K562 (cell line): ENCODE data around the gene ICOSLG. TPM values are rescaled to one million over a fixed set of nuclear protein-coding genes. Genes with fewer than 3 reads are reported as not detected.

Source experiments
- ATAC-seq: fragments of 200-7000 bp; cut with Tn5 transposase; 3 replicates; pipeline ENCODE4 v1.9.1; 2020; ENCODE audit warnings: moderate library complexity
- BruUV-seq: library from RNA; stranded (reverse); fragments of 400-500 nt; replicated peaks from 2 replicates; lab custom pipeline; 2021; lab: Mats Ljungman, UMichigan
- CTCF ChIA-PET: fragments of 300-600 bp; formaldehyde crosslinking; extraction: SDS; loops from one replicate; lab custom pipeline; 2021; ENCODE audit warnings: low intra/inter-chr PET ratio; lab: Yijun Ruan, JAX
- POLR2A ChIA-PET: fragments of 300-600, 350-650 bp; sonication (Branson Sonifier 250); formaldehyde crosslinking; extraction: SDS; loops from one replicate; lab custom pipeline; 2021; ENCODE audit warnings: antibody characterized with exemption, inconsistent platforms; lab: Yijun Ruan, JAX
- DNase-seq, 4 experiments: peaks; one replicate each; pipeline versions ENCODE4 v3.0.0 to v3.0.0-alpha.2; 2011 to 2018; ENCODE audit warnings: low spot score in 3 of 4, mixed read lengths in 3 of 4; ENCODE audit errors: extremely low read depth in 1 of 4
- FAIRE-seq: peaks from 2 replicates; lab custom pipeline; 2011; peaks lifted over from hg19 to GRCh38; lab: Jason Lieb, UNC
- H2AFZ ChIP-seq: 2 replicates; pipeline ENCODE4 v1.6.0; 2011; ENCODE audit warnings: low read depth, low read length, control low read depth, inconsistent platforms
- H3K27ac ChIP-seq: fragments of 200-600 bp; 3 replicates; pipeline ENCODE4 v1.8.0; 2011; ENCODE audit warnings: low read depth, mild to moderate bottlenecking, control low read depth, inconsistent platforms, low read length, moderate library complexity, mixed read lengths; ENCODE audit errors: extremely low read depth
- H3K27me3 ChIP-seq, 2 experiments: fragments of 300-600 bp in 1 of 2; 2 replicates in 1 of 2; 3 replicates in 1 of 2; pipeline versions ENCODE4 v1.6.0 to v1.8.0; 2011; ENCODE audit warnings: inconsistent platforms in 2 of 2, low read length in 2 of 2, mild to moderate bottlenecking in 1 of 2, mixed read lengths in 1 of 2, moderate library complexity in 1 of 2; ENCODE audit not compliant: control insufficient read depth in 2 of 2, insufficient read depth in 2 of 2
- H3K36me3 ChIP-seq: fragments of 300-600 bp; 3 replicates; pipeline ENCODE4 v1.8.0; 2011; ENCODE audit warnings: mild to moderate bottlenecking, low read length, inconsistent platforms; ENCODE audit not compliant: control insufficient read depth, insufficient read depth
- H3K4me1 ChIP-seq, 2 experiments: fragments of 200-600 bp in 1 of 2; replicated peaks in 1 of 2; 2 replicates in 1 of 2; 3 replicates in 1 of 2; pipeline versions ENCODE4 v1.5.1 to v1.8.0; 2011; ENCODE audit warnings: inconsistent platforms in 2 of 2, low read length in 2 of 2, mild to moderate bottlenecking in 1 of 2, mixed read lengths in 1 of 2, moderate library complexity in 1 of 2; ENCODE audit not compliant: control insufficient read depth in 2 of 2, insufficient read depth in 2 of 2
- H3K4me2 ChIP-seq: 2 replicates; pipeline ENCODE4 v1.6.1; 2011; ENCODE audit warnings: low read length, control low read depth, inconsistent platforms, mixed read lengths; ENCODE audit not compliant: insufficient read depth
- H3K4me3 ChIP-seq: fragments of 200-600 bp; sonication (generic), shearing (Covaris generic); 2 replicates; pipeline ENCODE4 v1.5.1; 2016; ENCODE audit warnings: control low read depth, inconsistent platforms
- H3K79me2 ChIP-seq: fragments of 200-600 bp; 3 replicates; pipeline ENCODE4 v1.8.0; 2011; ENCODE audit warnings: low read length, inconsistent platforms; ENCODE audit not compliant: control insufficient read depth, insufficient read depth
- H3K9ac ChIP-seq, 2 experiments: 2 replicates each; pipeline versions ENCODE4 v1.6.0 to v1.6.1; 2011; ENCODE audit warnings: low read depth in 2 of 2, low read length in 2 of 2, control low read depth in 1 of 2, inconsistent platforms in 1 of 2, mild to moderate bottlenecking in 1 of 2, mixed read lengths in 1 of 2; ENCODE audit not compliant: insufficient read depth in 1 of 2
- H3K9me1 ChIP-seq: one replicate; pipeline ENCODE4 v1.6.0; 2011; ENCODE audit warnings: inconsistent platforms, mild to moderate bottlenecking, low read length, moderate library complexity; ENCODE audit not compliant: control insufficient read depth, insufficient read depth
- H3K9me3 ChIP-seq: replicated peaks from 2 replicates; pipeline ENCODE4 v1.5.1; 2011; ENCODE audit warnings: low read depth, low read length, inconsistent platforms; ENCODE audit not compliant: control insufficient read depth, insufficient read depth
- H4K20me1 ChIP-seq: replicated peaks from 2 replicates; pipeline ENCODE4 v1.6.1; 2011; ENCODE audit warnings: low read length, inconsistent platforms, mixed read lengths; ENCODE audit not compliant: control insufficient read depth, insufficient read depth
- KAT8 ChIP-seq: fragments of 450-650 bp; IDR thresholded peaks from 2 replicates; pipeline ENCODE4 v1.6.1; 2016; ENCODE audit warnings: low read depth, mild to moderate bottlenecking
- MTA1 ChIP-seq: fragments of 450-650 bp; IDR thresholded peaks from 2 replicates; pipeline ENCODE4 v1.6.1; 2017; ENCODE audit warnings: borderline replicate concordance
- NCOA4 ChIP-seq: fragments of 450-650 bp; IDR thresholded peaks from 2 replicates; pipeline ENCODE4 v1.6.1; 2018; ENCODE audit warnings: mild to moderate bottlenecking; ENCODE audit not compliant: partially characterized antibody
- RBM14 ChIP-seq: fragments of 200-400 bp; formaldehyde crosslinking; IDR thresholded peaks from 2 replicates; pipeline ENCODE4 v1.6.1; 2018; ENCODE audit warnings: low read depth, mild to moderate bottlenecking, low read length, moderate library complexity, borderline replicate concordance; ENCODE audit not compliant: insufficient read depth
- RBM17 ChIP-seq: fragments of 200-400 bp; formaldehyde crosslinking; IDR thresholded peaks from 2 replicates; pipeline ENCODE4 v1.6.1; 2017; ENCODE audit warnings: low read depth, mild to moderate bottlenecking, low read length, borderline replicate concordance
- SRSF7 ChIP-seq: fragments of 200-400 bp; formaldehyde crosslinking; optimal IDR thresholded peaks from 2 replicates; pipeline ENCODE3; 2017; ENCODE audit warnings: mild to moderate bottlenecking, low read depth, low read length
- ZBTB1 ChIP-seq: sonication (generic); formaldehyde crosslinking; IDR thresholded peaks from 2 replicates; pipeline ENCODE4 v1.8.1; 2023; ENCODE audit warnings: missing genetic modification reagents, low read depth, mild to moderate bottlenecking, borderline replicate concordance
- ZFX ChIP-seq: sonication (generic); formaldehyde crosslinking; IDR thresholded peaks from 2 replicates; pipeline ENCODE4 v1.8.0; 2022; ENCODE audit warnings: mild to moderate bottlenecking, missing genetic modification reagents, moderate library complexity
- ZNF124 ChIP-seq: sonication (generic); formaldehyde crosslinking; IDR thresholded peaks from 2 replicates; pipeline ENCODE4 v1.8.1; 2022; ENCODE audit warnings: missing genetic modification reagents
- ZNF76 ChIP-seq: fragments of 250-450 bp; sonication (Bioruptor Pico); IDR thresholded peaks from 2 replicates; pipeline ENCODE4 v1.4.0; 2020; ENCODE audit warnings: mild to moderate bottlenecking, moderate library complexity, borderline replicate concordance
- ZNF764 ChIP-seq: fragments of 250-450 bp; sonication (Bioruptor Pico); IDR thresholded peaks from 2 replicates; pipeline ENCODE4 v1.4.0; 2020; ENCODE audit warnings: low read depth, mild to moderate bottlenecking, moderate library complexity
- WGBS: fragments of 100-300 bp; shearing (Covaris generic); methylation state at CpG from one replicate; pipeline ENCODE4 v1.1.6; 2016; ENCODE audit warnings: low coverage, mixed read lengths; ENCODE audit not compliant: insufficient coverage; ENCODE audit errors: missing lambda C conversion rate; 5-methylcytosine and 5-hydroxymethylcytosine counted together
- in situ Hi-C: fragments of 300-500 bp; cut with MboI; formaldehyde crosslinking; loops from 4 replicates; pipeline ENCODE4 v1.15.0; 2018; ENCODE audit warnings: inconsistent platforms, mixed read lengths
- intact Hi-C: fragments of 100-400 bp; cut with micrococcal nuclease; formaldehyde crosslinking; loops from 2 replicates; pipeline ENCODE4 v1.14.2; 2022
- polyA plus RNA-seq, 8 experiments: library from polyadenylated mRNA; depleted of rRNA in 4 of 8; stranded (reverse) in 5 of 8; unstranded in 3 of 8; fragments of >200 nt; fragmentation: Nextera tagmentation in 2 of 8; fragmentation: Illumina TruSeq in 1 of 8; extraction: Ambion mirVana in 2 of 8; extraction: Trizol in 1 of 8; gene quantifications; 2 replicates each; pipeline versions ENCODE4 v1.2.1 to v1.2.3, GENCODE V29; 2011 to 2014; ENCODE audit warnings: inconsistent platforms in 1 of 8, missing spikeins in 1 of 8
- total RNA-seq, 7 experiments: library from RNA; depleted of rRNA in 6 of 7; stranded (reverse); fragments of >200 nt in 6 of 7; fragmentation: Illumina TruSeq in 2 of 7; extraction: Trizol in 2 of 7; gene quantifications; 2 replicates each; pipeline versions ENCODE4 v1.2.1 to v1.2.3, GENCODE V29; 2011 to 2021; ENCODE audit warnings: low replicate concordance in 1 of 7
- TF ChIP-seq, protein P1 (sequence below): IDR thresholded peaks from 2 replicates; pipeline ENCODE4 v1.6.1; 2011; ENCODE audit warnings: borderline replicate concordance, low read depth, mild to moderate bottlenecking, moderate library complexity, low read length; ENCODE audit not compliant: insufficient read depth, poor library complexity, severe bottlenecking
- TF ChIP-seq, protein P2 (sequence below): sonication (generic); formaldehyde crosslinking; IDR thresholded peaks from 2 replicates; pipeline ENCODE4 v1.8.1; 2023; ENCODE audit warnings: mild to moderate bottlenecking, missing genetic modification reagents
- TF ChIP-seq, protein P3 (sequence below): sonication (generic); formaldehyde crosslinking; IDR thresholded peaks from 2 replicates; pipeline ENCODE4 v1.8.0; 2022; ENCODE audit warnings: mild to moderate bottlenecking, low read depth, missing genetic modification reagents

Gene ICOSLG
- total and polyA plus RNA-seq, 9 of the 15 experiments (the other 6 are each of a cell fraction or from before 2014, with no cell fraction given): 0.01 to 1.4 (median 0.15) TPM

DNA sequence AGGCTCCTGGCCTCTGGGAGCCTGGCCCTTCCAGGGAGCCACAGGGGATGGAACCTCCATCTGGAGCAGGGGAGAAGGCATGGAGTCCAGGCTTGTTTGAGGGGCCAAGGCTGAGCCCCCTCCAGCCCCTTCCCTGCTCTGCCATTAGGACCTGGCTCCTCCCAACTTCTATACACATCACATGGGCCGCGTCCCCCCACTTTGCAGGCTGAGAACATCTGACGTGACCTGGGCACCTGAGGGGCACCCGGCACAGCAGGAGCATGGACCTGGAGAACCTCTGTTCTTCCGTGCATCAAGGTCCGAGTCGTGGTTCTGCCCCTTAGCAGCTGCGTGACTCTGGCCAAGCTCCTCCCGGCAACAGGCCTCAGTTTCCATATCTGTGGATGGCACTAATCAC, 41.1 kb upstream of the ICOSLG start (continued):
- TF ChIP-seq NCOA4 (no peak), SRSF7 (no peak)
- TF ChIP-seq, all 486 proteins: peak for 0

DNA sequence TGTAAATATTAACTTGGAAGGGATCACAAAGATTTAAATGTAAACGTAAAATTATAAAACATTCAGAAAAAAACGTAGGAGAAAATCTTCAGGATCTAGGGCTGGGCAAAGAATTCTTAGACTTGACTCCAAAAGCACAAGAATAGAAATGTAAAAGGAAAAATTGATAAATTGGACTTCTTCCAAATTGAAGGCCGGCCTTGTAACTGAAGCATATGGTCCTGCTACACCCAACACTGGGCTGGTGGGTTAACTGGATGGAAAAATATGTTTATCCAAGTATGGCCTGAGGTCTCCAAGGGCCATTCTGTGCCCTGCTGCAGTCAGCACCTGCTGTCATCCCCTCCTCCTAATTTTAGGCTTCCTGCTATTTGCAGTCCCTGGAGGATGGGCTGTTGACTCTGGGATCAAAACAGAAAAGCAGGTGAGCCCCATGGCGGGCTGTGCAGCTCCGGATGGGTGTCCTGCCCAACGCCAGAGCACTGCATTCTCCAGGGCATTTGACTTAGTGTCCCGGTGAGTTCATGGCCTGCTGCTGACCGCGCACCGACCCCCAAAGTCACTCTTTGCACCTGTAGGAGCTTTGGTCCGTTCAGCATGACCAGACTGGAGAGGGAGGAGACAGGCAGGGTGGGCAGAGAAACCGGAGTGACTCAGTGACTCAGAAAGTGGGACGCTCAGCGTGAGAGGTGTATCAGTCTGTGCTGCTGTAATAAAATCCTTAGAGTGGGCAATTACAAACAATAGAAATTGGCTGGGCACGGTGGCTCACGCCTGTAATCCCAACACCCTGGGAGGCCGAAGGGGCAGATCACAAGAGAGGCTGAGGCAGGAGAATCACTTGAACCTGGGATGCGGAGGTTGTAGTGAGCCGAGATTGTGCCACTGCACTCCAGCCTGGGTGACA, 38.9 kb upstream of the ICOSLG start:
- Histone ChIP-seq H2AFZ (no peak overlapping the region), H3K4me2 (no peak overlapping the region), H3K79me2 (no peaks in the 10 kb centered on the region), H3K4me1 (peaks cover 0 to 8% of the 10 kb centered on the region in 2 experiments; a peak in 2 of 5 replicates), H3K9me1 (no peaks in the 10 kb centered on the region), H3K9ac (peak overlapping the region in 1 of 2 experiments; percentile 31; a peak in 2 of 4 replicates), H3K27me3 (peaks cover 40 to 56% of the 10 kb centered on the region in 2 experiments), H4K20me1 (peaks cover 5% of the 10 kb centered on the region; the same call in 1 of the 2 replicates), H3K4me3 (no peak overlapping the region), H3K27ac (no peak overlapping the region), H3K36me3 (no peaks in the 10 kb centered on the region), H3K9me3 (no peaks in the 10 kb centered on the region)
- DNase-seq (no peak), ATAC-seq (no peak), FAIRE-seq (no peak)
- in situ Hi-C loops (loop anchor here (25.0 kb wide), 1 partner anchor 117 kb away; no protein-coding TSS in a partner anchor), intact Hi-C loops (no loop called here)
- BruUV-seq: no TSS peak
- 6% methylated on average over 19 of the region's 19 CpGs for WGBS
- POLR2A ChIA-PET: no interaction called here
- CTCF ChIA-PET: interaction anchor here (0.6 kb wide), 1 partner anchor 12 kb away, joined by 3 read pairs; no protein-coding TSS in a partner anchor
- TF ChIP-seq, protein P1, sequence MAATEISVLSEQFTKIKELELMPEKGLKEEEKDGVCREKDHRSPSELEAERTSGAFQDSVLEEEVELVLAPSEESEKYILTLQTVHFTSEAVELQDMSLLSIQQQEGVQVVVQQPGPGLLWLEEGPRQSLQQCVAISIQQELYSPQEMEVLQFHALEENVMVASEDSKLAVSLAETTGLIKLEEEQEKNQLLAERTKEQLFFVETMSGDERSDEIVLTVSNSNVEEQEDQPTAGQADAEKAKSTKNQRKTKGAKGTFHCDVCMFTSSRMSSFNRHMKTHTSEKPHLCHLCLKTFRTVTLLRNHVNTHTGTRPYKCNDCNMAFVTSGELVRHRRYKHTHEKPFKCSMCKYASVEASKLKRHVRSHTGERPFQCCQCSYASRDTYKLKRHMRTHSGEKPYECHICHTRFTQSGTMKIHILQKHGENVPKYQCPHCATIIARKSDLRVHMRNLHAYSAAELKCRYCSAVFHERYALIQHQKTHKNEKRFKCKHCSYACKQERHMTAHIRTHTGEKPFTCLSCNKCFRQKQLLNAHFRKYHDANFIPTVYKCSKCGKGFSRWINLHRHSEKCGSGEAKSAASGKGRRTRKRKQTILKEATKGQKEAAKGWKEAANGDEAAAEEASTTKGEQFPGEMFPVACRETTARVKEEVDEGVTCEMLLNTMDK: no peak
- TF ChIP-seq ZBTB1 (CRISPR knock-in tag) (no peak), MTA1 (no peak), ZNF124 (CRISPR knock-in tag) (no peak), ZNF76 (CRISPR knock-in tag) (no peak), RBM14 (no peak), RBM17 (no peak), ZNF764 (CRISPR knock-in tag) (no peak), KAT8 (no peak), ZFX (no peak)
- TF ChIP-seq, protein P2, sequence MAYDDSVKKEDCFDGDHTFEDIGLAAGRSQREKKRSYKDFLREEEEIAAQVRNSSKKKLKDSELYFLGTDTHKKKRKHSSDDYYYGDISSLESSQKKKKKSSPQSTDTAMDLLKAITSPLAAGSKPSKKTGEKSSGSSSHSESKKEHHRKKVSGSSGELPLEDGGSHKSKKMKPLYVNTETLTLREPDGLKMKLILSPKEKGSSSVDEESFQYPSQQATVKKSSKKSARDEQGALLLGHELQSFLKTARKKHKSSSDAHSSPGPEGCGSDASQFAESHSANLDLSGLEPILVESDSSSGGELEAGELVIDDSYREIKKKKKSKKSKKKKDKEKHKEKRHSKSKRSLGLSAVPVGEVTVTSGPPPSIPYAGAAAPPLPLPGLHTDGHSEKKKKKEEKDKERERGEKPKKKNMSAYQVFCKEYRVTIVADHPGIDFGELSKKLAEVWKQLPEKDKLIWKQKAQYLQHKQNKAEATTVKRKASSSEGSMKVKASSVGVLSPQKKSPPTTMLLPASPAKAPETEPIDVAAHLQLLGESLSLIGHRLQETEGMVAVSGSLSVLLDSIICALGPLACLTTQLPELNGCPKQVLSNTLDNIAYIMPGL (CRISPR knock-in tag): no peak
- TF ChIP-seq, protein P3, sequence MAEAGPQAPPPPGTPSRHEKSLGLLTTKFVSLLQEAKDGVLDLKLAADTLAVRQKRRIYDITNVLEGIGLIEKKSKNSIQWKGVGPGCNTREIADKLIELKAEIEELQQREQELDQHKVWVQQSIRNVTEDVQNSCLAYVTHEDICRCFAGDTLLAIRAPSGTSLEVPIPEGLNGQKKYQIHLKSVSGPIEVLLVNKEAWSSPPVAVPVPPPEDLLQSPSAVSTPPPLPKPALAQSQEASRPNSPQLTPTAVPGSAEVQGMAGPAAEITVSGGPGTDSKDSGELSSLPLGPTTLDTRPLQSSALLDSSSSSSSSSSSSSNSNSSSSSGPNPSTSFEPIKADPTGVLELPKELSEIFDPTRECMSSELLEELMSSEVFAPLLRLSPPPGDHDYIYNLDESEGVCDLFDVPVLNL (CRISPR knock-in tag): no peak
